SKM-1 (cell line): ENCODE data around the gene NTN3.

Source experiments
- DNase-seq: peaks from one replicate; lab custom pipeline; 2025; ENCODE audit not compliant: unreplicated experiment; lab: John Stamatoyannopoulos, UW

Gene NTN3

DNA sequence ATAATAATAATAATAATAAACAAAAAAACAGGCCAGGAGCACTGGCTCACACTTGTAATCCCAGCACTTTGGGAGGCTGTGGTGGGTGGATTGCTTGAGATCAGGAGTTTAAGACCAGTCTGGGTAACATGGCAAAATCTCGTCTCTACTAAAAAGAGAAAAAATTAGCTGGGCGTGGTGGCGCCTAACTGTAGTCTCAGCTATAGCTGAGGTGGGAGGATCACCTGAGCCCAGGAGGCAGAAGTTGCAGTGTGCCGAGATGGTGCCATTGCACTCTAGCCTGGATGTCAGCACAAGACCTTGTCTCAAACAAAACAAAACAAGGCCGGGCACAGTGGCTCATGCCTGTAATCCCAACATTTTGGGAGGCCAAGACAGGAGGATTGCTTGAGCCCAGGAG, 23.9 kb downstream of the NTN3 start:
- DNase-seq = no peak

GRCh38 chr16:2496223-2497115, 25.4 kb downstream of the NTN3 start:
- DNase-seq = no peak

DNA sequence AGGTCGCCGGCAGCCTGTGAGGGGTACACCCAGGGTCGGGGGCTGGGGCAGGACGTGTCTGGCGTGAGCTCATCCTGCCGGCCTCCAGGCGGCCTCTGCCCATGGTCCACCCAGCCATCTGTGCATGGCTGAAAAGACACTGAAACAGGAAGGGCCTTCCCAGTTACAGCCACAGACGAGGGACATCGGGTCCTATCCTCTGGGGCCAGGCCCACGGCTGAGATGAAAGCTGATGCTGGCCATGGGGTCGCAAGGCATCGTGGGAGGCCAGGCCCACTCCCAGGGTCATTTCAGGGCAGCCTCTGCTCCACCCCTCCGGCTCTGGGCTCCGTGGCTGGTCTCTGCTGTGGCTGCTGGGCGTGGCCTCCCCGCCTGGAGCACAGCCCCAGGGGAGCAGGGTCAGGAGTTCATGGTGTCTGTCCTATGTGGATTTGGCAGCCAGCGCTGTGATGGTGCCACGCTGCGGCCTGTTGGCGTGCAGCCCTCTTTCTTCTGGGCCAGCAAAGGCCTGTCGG, 26.1 kb downstream of the NTN3 start:
- DNase-seq = no peak

DNA sequence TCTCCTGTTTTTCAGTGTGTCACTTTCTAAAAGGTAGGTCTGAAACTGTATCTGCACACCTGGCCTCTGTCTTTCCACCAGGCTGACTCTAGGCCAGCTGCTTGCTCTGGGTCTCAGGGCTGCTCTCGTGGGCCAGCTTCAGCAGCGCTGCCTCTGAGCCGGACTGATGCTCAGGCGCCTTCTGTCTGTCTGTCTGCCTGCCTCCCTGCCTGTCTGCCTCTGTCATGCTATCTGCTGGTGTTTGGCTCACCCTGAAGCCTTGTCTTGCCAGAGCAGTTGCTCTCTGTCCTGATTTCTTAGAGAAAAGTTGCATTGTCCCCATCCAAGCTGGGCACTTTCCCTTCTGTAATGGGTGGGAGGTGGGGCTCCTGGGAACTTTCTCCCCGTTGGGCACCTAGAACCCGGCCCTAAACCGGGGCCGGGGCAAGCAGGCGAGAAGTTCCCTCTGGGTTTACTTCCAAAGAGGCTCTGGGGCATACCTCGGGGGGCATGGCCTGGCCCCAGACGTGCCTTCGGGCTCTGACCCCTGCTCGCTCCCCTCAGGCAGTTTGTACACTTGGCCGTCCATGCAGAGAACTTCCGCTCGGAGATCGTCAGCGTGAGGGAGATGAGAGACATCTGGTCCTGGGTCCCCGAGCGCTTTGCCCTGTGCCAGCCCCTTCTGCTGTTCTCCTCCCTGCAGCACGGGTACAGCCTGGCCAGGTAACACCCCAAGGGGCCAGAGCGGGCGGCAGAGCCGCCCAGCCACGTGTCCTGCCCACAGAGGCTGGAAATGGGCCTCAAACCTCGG, 26.8 kb downstream of the NTN3 start:
- DNase-seq = no peak

- DNase-seq = no peak
Measured at GRCh38 chr16:2498531-2499253, 27.6 kb downstream of the NTN3 start.

DNA sequence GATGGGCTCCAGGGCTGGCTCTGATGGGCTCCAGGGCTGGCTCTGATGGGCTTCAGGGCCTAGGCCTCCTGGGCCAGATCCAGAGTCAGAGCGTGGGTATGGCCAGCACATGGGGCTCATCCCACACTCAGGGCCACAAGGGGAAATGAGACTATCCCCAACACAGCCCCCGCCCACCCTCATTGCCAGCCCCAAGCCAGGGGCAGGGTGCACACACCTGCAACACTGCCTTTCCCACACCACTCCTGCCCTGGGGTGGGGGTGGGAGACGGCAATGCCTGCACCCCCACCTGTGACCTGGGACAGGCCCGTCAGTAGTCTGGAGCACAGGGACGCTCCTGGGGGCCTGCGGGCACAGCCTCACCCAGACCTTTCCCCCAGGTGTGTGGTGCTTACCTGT, 28.4 kb downstream of the NTN3 start:
- no peak for DNase-seq

DNA sequence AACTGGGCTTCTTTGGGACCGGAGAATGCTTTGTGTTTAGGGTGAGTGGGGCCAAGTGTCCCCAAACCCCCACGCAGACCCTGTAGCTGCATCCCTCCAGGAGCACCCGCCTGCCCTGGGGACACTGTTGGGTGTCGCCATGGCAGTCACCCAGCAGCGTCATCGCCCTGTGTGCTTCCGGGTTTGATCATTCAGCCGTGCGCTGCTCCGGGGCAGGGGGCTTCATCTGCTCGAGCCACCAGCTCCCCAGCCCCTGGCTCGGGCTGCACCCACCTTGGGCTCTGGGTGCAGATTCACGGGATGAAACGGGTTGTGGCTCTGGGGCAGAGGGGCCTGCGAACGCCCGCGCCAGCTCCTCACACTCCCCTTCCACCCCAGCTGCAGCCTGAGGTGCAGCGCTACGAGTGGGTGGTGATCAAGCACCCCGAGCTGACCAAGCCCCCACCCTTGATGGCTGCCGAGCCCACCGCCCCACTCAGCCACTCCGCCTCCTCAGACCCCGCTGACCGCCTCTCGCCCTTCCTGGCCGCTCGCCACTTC, 28.9 kb downstream of the NTN3 start:
- DNase-seq = no peak

GRCh38 chr16:2500430-2500917, 29.4 kb downstream of the NTN3 start:
- DNase-seq = no peak

GRCh38 chr16:2500918-2501750, 30.0 kb downstream of the NTN3 start:
- no peak for DNase-seq

DNA sequence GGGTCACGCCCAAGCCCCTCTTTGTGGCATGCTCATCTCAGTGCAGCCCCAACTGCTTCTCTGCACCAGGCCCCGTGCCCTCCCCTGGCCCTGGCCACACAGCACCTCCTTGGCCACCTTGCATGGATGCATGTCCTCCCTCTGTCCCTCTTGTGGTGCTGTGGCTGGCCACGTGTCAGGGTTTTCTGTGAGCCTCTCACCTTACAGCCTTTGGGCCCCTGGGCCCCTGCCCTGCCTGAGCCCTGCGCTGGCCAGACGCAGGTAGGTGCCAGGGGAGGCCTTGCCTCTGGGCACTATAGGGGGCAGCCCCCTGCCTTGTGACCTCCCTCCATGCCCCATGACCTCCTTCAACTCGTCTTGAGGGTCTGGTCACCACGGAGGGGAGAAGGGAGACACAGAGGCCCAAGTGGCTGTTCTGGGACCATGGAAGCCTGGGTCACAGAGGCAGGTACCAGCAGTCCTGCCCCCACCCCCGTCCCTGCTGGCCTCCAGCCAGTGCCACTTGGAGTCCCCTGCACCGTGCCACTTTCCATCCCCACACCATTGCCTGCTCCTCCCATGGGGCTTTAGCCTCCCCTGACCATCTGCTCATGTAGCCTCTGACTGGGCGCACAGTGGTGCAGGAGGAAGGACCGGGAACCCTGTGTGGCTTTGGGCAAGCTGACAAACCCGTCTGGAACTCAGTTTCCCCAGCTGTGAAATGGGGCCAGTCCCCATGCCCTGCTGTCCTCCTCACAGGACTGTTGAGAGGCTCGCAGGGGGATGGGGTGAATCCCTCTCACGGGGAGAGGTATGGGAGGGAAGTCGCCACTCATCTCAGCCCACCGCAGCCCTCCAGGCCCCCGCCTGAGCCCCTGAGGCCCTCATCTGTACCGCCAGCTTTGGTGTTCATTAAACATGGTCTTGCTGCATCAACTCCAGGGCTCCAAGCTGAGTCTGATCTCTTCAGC, 31.1 kb downstream of the NTN3 start:
- DNase-seq = no peak

DNA sequence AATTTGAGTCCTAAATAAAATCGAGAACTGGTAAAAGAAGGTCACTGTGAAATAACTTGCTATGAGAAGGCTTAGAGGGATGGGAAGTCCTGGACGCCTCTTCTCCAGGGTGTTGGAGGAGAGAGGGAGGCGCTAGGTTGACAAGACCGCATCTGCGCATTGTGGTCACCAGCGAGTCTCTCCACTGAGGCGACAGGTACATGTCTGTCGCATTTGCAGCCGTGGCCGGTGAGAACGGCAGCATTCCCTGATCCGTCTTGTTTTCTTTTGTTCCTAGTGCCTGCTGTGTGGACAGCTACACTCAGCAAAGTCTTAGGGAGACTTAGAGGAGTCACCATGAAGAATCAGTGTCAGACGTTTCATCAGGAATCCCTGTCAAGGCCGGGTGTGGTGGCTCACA, 34.6 kb downstream of the NTN3 start:
- DNase-seq = no peak

- DNase-seq = peak; percentile 22
Measured at GRCh38 chr16:2507052-2507659, 36.1 kb downstream of the NTN3 start.

GRCh38 chr16:2507665-2508064, 36.6 kb downstream of the NTN3 start:
- peak; percentile 45 for DNase-seq

DNA sequence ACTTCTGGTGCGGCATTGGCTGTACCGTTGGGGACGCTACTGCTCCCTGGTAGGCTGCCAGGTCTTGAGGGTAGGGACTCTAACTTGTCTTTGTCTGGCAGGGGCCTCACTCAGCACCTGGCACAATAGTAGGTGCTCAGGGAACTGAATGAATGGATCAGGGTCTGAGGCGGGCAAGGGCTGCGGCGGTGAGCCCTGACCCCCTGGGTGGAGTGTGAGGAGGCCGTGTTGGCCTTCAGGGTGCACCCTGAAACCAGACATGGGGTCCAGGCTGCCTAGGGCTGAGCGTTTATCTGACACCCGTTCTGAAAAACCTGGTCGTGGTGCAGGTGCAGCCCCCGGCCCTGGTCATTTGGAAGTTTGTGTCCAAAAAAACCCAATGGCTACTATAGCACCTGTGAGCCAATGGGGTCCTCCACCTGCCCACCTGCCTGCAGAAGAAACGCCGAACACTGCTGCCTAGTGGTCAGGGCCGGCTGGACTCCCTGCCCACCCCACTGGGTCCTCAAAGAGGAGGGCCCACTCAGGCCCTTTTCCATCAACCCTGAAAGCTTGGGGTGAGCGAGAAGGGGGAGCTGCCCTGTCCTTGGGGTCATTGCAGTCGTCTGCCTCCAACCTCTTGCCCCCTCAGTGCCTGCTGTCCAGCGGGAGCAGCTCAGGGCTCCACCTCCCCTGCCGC, 37.8 kb downstream of the NTN3 start:
- no peak for DNase-seq

GRCh38 chr16:2511128-2511800, 40.2 kb downstream of the NTN3 start:
- no peak for DNase-seq

GRCh38 chr16:2511996-2512734, 41.1 kb downstream of the NTN3 start:
- DNase-seq = no peak
